Retinal pigment epithelial cell (primary cell): ENCODE results near the gene GFRA1.

ENCODE experiments used
- DNase-seq: peaks from one replicate; pipeline ENCODE4 v3.0.0-alpha.2; 2010; ENCODE audit warnings: low read depth
- H3K4me3 ChIP-seq: 2 replicates; pipeline ENCODE4 v1.5.1; 2011; ENCODE audit warnings: mild to moderate bottlenecking, low read length, control low read depth, moderate library complexity
- TF ChIP-seq, protein P1 (sequence below): conservative IDR thresholded peaks from 2 replicates; pipeline ENCODE4 v1.5.1; 2011; ENCODE audit warnings: low read depth, low read length, control low read depth, inconsistent platforms

Gene GFRA1

GRCh38 chr10:116237260-116237659, 35.7 kb downstream of the GFRA1 start:
- DNase-seq = no peak
- TF ChIP-seq, protein P1, sequence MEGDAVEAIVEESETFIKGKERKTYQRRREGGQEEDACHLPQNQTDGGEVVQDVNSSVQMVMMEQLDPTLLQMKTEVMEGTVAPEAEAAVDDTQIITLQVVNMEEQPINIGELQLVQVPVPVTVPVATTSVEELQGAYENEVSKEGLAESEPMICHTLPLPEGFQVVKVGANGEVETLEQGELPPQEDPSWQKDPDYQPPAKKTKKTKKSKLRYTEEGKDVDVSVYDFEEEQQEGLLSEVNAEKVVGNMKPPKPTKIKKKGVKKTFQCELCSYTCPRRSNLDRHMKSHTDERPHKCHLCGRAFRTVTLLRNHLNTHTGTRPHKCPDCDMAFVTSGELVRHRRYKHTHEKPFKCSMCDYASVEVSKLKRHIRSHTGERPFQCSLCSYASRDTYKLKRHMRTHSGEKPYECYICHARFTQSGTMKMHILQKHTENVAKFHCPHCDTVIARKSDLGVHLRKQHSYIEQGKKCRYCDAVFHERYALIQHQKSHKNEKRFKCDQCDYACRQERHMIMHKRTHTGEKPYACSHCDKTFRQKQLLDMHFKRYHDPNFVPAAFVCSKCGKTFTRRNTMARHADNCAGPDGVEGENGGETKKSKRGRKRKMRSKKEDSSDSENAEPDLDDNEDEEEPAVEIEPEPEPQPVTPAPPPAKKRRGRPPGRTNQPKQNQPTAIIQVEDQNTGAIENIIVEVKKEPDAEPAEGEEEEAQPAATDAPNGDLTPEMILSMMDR = no peak
- H3K4me3 ChIP-seq = no peak overlapping the region

- TF ChIP-seq, protein P1 = no peak
- H3K4me3 ChIP-seq = no peak overlapping the region
- no peak for DNase-seq
These were observed 39.8 kb downstream of the GFRA1 start for GRCh38 chr10:116233230-116233629.

GRCh38 chr10:116232613-116233012, 40.4 kb downstream of the GFRA1 start:
- no peak for DNase-seq
- H3K4me3 ChIP-seq = no peak overlapping the region
- TF ChIP-seq, protein P1 = no peak

- no peak for DNase-seq
- no peak overlapping the region for H3K4me3 ChIP-seq
- TF ChIP-seq, protein P1 = no peak
These were observed 46.2 kb downstream of the GFRA1 start for GRCh38 chr10:116226766-116227165.

- TF ChIP-seq, protein P1 = no peak
- DNase-seq = no peak
- H3K4me3 ChIP-seq = no peak overlapping the region
These were observed 47.0 kb downstream of the GFRA1 start for GRCh38 chr10:116226053-116226452.

- TF ChIP-seq, protein P1 = no peak
- no peak overlapping the region for H3K4me3 ChIP-seq
- DNase-seq = no peak
These were observed 49.7 kb downstream of the GFRA1 start for GRCh38 chr10:116223289-116223688.

DNA sequence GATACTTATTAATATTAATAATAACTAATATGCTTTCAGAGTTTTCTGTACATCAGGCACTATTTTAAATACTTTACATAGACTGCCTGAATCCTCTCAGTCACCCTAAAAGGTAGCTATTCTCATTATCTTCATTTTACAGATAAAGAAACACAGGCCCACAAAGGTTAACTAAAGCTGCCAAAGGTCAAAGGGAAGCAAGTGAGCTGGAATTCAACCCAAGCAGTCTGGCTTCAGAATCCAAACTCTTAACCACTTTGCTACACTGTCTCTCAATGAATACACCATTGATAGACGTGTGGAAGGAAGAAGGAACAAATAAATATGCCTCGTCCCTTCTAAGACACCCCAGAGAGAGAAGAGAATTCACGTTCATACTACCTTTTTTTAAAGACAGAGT, 52.0 kb downstream of the GFRA1 start:
- TF ChIP-seq, protein P1 = no peak
- H3K4me3 ChIP-seq = no peak overlapping the region
- DNase-seq = no peak
